Pons (tissue), 1 donor: ENCODE data around the gene PTPRN2.

Source experiments
- DNase-seq: peaks from one replicate; pipeline ENCODE4 v3.0.0-alpha.2; 2016; ENCODE audit warnings: low spot score

Gene PTPRN2

DNA sequence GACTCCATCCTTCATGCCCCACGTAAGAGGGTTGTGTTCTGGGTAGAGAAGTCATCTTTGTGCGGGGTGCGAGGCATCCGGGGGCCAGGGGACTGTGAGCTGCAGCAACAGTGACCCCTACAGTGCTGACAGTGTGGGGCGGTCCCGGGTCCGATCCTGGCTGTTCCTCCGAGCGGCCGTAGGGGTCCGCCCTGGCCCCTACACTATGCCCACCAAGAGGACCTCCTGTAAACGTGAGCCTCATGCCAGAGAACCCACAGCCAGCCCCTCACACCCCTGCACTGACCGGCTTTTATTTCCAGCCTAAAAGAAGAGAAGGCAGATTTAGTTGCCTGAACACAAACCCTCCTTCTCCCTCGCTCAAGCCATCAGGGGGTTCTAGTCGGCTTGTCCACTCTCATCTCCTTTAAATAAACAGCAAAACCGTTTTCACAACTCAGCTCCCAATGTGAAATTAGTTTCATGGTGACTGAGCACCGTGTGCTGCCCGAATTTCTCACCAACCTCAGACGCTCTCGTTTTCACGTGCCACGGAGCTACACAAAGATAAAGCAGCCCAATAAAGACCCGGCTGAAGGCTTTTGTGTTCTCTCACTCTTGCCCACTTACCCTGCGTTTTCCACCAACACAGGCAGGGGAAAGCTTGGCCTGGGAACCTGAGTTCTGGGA, 588.6 kb downstream of the PTPRN2 start:
- no peak for DNase-seq

GRCh38 chr7:157997471-157997870, 590.2 kb downstream of the PTPRN2 start:
- DNase-seq: no peak

- no peak for DNase-seq
Measured at GRCh38 chr7:157997080-157997440, 590.6 kb downstream of the PTPRN2 start.

DNA sequence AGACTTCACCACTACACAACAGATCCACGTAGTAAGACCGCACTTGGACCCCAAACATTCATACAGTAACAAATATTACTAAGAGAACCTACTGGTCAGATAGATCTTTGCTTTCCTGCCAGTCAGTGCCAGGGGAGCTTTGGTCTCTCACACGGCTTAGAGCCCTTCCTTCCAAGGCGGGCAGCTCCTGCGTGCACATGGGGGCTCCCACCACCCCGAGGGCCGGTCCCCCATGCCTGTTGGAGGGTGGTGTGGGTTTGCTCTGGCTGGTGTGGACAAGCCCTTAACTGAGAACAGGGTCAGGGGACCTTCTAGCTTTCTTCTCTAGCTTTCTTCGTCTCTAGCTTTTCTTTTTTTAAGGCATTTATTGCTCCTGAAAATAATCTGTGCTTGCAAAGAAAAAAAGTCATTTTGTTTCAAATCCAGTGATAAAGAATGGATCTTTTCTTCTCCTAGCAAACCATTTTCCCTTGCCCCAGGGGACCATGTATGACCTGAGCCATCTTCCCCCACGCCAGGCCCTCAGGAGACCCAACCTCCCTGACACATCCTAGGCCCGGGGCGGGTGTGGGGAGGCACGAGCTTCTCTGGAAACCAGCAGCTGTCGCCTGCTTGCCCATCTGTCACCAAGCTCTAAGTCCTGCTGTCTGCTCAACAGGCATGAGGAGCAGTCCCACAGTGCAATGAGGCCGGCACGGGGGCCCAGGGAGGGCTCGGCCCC, 591.1 kb downstream of the PTPRN2 start:
- no peak for DNase-seq

DNA sequence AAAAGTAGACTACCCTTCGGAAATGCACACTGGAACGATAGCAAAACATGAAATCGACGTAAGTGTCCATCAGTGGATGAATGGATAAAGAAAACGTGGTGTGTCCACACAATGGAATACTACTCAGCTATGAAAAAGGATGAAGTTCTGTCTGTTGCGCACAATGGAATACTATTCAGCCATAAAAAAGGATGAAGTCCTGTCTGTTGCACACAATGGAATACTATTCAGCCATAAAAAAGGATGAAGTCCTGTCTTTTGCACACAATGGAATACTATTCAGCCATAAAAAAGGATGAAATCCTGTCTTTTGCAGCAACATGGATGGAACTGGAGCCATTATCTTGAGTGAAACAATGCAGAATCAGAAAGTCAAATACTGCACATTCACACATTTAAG, 591.8 kb downstream of the PTPRN2 start:
- no peak for DNase-seq

GRCh38 chr7:157994319-157994718, 593.3 kb downstream of the PTPRN2 start:
- DNase-seq: no peak

GRCh38 chr7:157993406-157994105, 594.1 kb downstream of the PTPRN2 start:
- no peak for DNase-seq

- no peak for DNase-seq
Measured at GRCh38 chr7:157992511-157993160, 595.0 kb downstream of the PTPRN2 start.

GRCh38 chr7:157991761-157992160, 595.9 kb downstream of the PTPRN2 start:
- DNase-seq: no peak

GRCh38 chr7:157991351-157991750, 596.3 kb downstream of the PTPRN2 start:
- DNase-seq: no peak

- no peak for DNase-seq
Measured at GRCh38 chr7:157990881-157991250, 596.8 kb downstream of the PTPRN2 start.

DNA sequence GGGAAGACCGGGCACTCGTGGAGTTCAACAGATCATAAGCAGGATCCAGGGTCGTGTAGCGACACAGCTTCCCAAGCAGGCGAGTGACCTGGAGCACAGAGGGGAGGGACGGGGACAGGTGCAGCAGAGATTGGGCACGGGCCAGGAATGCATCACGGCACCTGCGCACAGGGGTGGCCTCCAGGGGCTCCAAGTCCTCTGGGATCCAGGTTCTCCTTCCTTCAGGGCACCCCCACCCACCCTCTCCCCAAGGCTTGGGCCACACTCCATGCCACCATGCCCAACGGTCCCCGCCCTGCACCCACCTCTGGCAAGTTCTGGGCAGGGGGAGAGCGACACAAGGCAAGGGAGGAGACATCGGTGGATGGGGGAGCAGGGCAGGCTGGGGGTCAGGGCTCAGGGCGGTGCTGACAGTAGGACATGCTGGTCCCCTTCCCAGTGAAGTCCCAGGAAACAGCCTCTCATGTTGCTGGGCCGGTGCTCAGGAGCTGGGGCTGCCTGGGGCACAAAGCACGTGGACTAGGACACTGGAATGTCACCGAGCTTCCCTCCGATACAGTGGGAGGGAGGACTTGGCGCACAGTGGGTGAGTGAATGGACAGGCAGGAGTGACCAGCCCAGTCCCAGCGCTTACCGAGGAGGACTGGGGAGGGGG, 597.3 kb downstream of the PTPRN2 start:
- DNase-seq: no peak

GRCh38 chr7:157989589-157989988, 598.0 kb downstream of the PTPRN2 start:
- DNase-seq: no peak

- no peak for DNase-seq
Measured at GRCh38 chr7:157987906-157988305, 599.7 kb downstream of the PTPRN2 start.

GRCh38 chr7:157986051-157986450, 601.6 kb downstream of the PTPRN2 start:
- no peak for DNase-seq

DNA sequence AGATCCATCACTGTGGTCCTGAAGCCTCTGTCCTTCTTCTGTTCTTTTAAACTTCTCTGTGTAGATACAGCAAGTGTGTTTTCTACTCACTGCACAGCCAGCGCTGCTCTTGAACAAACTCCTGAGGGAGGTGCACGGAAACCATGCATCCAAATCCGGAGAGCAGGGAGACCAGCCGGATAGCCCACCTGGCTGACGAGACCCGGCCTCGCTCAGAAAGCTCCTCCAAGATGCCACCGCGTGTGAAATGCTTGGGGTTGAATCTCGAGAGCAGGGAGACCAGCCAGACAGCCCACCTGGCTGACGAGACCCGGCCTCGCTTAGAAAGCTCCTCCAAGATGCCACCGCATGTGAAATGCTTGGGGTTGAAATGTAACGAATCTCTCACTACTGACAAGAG, 602.0 kb downstream of the PTPRN2 start:
- DNase-seq: no peak

DNA sequence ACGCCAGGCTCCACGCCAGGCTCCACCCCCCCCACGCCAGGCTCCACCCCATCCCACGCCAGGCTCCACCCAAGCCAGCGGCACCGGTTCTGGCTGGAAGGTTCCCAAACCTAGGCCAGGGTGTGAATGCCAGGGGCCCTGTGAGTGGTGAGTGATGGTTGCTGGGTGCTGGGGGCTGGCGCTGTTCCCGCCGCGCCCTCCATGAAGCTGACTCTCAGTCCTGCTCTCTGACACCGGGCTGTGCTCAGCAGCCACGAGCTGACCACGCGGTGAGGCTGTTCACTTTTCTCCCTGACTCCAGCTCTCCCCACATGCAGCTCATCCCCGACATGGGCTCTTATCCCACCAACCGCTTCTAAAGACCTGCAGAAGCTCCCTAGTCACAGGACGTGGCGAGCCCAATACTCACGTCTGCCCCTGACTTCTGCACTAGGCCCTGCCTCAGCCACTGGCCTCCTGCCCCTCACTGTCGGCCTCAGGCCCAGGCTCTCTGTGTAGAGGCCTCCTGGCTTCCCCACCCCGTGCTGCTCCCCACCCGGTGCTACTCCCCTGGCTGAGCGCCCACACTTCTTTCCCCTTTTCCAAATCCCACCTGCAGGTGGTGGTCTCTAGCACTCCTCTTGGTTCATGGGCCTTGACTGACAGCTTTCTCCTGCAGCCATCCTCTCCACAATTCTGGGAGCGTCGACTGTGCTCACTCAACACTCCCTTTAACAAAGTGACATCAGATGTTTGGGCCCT, 603.0 kb downstream of the PTPRN2 start:
- DNase-seq: no peak

DNA sequence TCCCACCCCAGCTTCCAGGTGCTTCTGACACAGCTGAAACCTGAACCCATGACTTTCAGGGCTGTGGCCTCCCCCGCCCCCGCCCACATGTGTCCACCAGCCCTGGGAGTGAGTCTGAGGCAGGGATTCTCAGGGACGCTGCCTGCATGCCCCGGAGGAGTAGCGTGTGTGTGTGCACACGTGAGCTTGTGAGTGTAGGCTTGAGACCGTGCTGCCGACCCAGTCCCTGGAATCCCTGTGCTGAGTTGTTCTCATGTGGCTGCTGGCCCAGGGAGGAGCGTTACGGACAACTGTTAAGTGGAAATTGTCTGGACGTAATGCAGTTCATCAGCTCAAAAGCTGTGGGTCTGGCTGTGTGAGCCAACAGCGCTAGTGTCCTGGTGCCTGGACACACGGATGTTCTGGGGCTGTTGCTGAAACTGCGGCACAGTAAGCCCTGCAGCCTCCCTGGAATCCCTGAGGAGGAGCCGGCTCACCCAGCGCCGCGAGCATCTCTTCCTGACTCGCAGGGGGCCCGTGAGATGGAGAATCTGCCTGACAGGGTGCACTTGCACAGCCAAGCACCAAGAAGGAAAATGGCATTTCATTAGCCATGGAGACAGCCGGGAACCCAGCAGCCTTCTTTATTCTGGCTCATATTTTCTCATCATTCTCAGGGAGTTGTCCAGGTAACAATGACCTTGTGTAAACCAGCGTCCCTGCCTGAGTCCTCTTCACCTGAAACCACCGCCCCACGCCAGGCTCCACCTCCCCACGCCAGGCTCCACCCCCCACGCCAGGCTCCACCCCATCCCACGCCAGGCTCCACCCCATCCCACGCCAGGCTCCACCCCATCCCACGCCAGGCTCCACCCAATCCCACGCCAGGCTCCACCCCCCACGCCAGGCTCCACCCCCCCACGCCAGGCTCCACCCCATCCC, 603.9 kb downstream of the PTPRN2 start:
- DNase-seq: no peak

DNA sequence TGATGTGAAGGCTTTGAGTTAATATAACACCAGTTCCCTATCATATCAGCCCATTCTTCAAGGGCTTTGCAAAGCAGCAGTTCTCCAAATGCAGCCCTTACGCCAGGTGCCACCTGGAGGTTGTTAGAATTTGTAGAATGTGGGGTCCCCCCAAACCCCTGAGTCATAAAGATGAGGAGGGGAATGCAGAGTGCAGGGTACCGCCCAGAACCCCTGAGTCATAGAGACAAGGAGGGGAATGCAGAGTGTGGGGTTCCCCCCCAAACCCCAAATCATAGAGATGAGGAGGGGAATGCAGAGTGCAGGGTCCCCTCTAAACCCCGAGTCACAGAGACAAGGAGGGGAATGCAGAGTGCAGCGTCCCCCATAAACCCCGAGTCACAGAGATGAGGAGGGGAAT, 605.8 kb downstream of the PTPRN2 start:
- DNase-seq: no peak

- DNase-seq: no peak
Measured at GRCh38 chr7:157980774-157981173, 606.8 kb downstream of the PTPRN2 start.
